Neuronal stem cell (in vitro differentiated cells): Measurements from ENCODE around the gene PIK3C2G.

ENCODE experiments used
- DNase-seq: peaks from one replicate; pipeline ENCODE4 v3.0.0-alpha.2; 2013; ENCODE audit warnings: low spot score
- H2AFZ ChIP-seq: one replicate; pipeline ENCODE4 v1.6.1; 2013; ENCODE audit warnings: mild to moderate bottlenecking, low read length, inconsistent platforms
- H2AK5ac ChIP-seq: 2 replicates; pipeline ENCODE4 v1.6.1; 2013; ENCODE audit warnings: low read depth, mild to moderate bottlenecking, inconsistent platforms, low read length, moderate library complexity, mixed read lengths
- H2BK120ac ChIP-seq: 2 replicates; pipeline ENCODE4 v1.6.1; 2013; ENCODE audit warnings: low read depth, mild to moderate bottlenecking, inconsistent platforms, low read length, moderate library complexity, mixed read lengths
- H2BK12ac ChIP-seq: one replicate; pipeline ENCODE4 v1.6.1; 2013; ENCODE audit warnings: low read length, inconsistent platforms
- H2BK15ac ChIP-seq: 2 replicates; pipeline ENCODE4 v1.6.1; 2013; ENCODE audit warnings: mild to moderate bottlenecking, low read length, inconsistent platforms, mixed read lengths
- H2BK5ac ChIP-seq: one replicate; pipeline ENCODE4 v1.6.1; 2013; ENCODE audit warnings: inconsistent platforms, mild to moderate bottlenecking, low read length, moderate library complexity
- H3K14ac ChIP-seq: one replicate; pipeline ENCODE4 v1.6.1; 2013; ENCODE audit warnings: low read length, inconsistent platforms
- H3K18ac ChIP-seq: 2 replicates; pipeline ENCODE4 v1.6.1; 2013; ENCODE audit warnings: low read length, inconsistent platforms
- H3K23ac ChIP-seq: 2 replicates; pipeline ENCODE4 v1.6.1; 2013; ENCODE audit warnings: low read depth, mild to moderate bottlenecking, mixed read lengths, low read length, inconsistent platforms; ENCODE audit not compliant: poor library complexity
- H3K27ac ChIP-seq: replicated peaks from 3 replicates; pipeline ENCODE4 v1.5.1; 2013; ENCODE audit warnings: low read length, inconsistent platforms
- H3K27me3 ChIP-seq, 3 experiments: 2 replicates each; pipeline ENCODE4 v1.6.1; 2013; ENCODE audit warnings: low read length in 3 of 3, mild to moderate bottlenecking in 2 of 3, inconsistent platforms in 1 of 3, low read depth in 1 of 3, mixed read lengths in 1 of 3, moderate library complexity in 1 of 3; ENCODE audit not compliant: control insufficient read depth in 3 of 3, insufficient read depth in 3 of 3
- H3K36me3 ChIP-seq, 2 donors: replicated peaks in 1 of 2; 2 replicates each; pipeline ENCODE4 v1.6.1; 2013; ENCODE audit warnings: low read length in 2 of 2; ENCODE audit not compliant: control insufficient read depth in 2 of 2, insufficient read depth in 2 of 2
- H3K4ac ChIP-seq: 2 replicates; pipeline ENCODE4 v1.6.1; 2013; ENCODE audit warnings: inconsistent platforms, mild to moderate bottlenecking, low read length, moderate library complexity
- H3K4me1 ChIP-seq, 2 donors: 1 replicate in 1 of 2; 2 replicates in 1 of 2; pipeline ENCODE4 v1.6.1; 2013; ENCODE audit warnings: low read length in 2 of 2, low read depth in 1 of 2; ENCODE audit not compliant: control insufficient read depth in 2 of 2, insufficient read depth in 1 of 2
- H3K4me2 ChIP-seq: one replicate; pipeline ENCODE4 v1.6.1; 2013; ENCODE audit warnings: mild to moderate bottlenecking, low read length, inconsistent platforms; ENCODE audit not compliant: insufficient read depth, poor library complexity, severe bottlenecking
- H3K4me3 ChIP-seq, 2 donors: 2 replicates each; pipeline ENCODE4 v1.5.1; 2013; ENCODE audit warnings: low read length in 2 of 2, mild to moderate bottlenecking in 2 of 2, inconsistent platforms in 1 of 2, moderate library complexity in 1 of 2
- H3K79me1 ChIP-seq: one replicate; pipeline ENCODE4 v1.6.1; 2013; ENCODE audit warnings: low read depth, mild to moderate bottlenecking, inconsistent platforms, low read length, moderate library complexity
- H3K9ac ChIP-seq: one replicate; pipeline ENCODE4 v1.6.1; 2013; ENCODE audit warnings: mild to moderate bottlenecking, low read depth, low read length, inconsistent platforms; ENCODE audit not compliant: poor library complexity
- H3K9me3 ChIP-seq, 2 donors: replicated peaks in 1 of 2; 2 replicates each; pipeline versions ENCODE3 to v1.6.1; 2013; ENCODE audit warnings: low read length in 2 of 2, mild to moderate bottlenecking in 2 of 2, inconsistent platforms in 1 of 2, low read depth in 1 of 2, mixed read lengths in 1 of 2, moderate library complexity in 1 of 2; ENCODE audit not compliant: control insufficient read depth in 2 of 2, insufficient read depth in 1 of 2
- H4K8ac ChIP-seq: one replicate; pipeline ENCODE4 v1.6.1; 2013; ENCODE audit warnings: low read depth, mild to moderate bottlenecking, inconsistent platforms, low read length, moderate library complexity
- H4K91ac ChIP-seq: one replicate; pipeline ENCODE4 v1.6.1; 2013; ENCODE audit warnings: low read length, low read depth, mild to moderate bottlenecking, inconsistent platforms; ENCODE audit not compliant: poor library complexity
- WGBS, 2 donors: extraction: QIAGEN DNeasy Blood & Tissue Kit; methylation state at CpG; one replicate each; pipeline ENCODE4 v1.1.7; 2013; ENCODE audit warnings: missing lambda C conversion rate in 2 of 2, mixed read lengths in 1 of 2; ENCODE audit not compliant: insufficient read length in 2 of 2, insufficient replicate concordance in 1 of 2; ENCODE audit errors: extremely low coverage in 2 of 2; 5-methylcytosine and 5-hydroxymethylcytosine counted together

The PIK3C2G gene

GRCh38 chr12:18457362-18457761, 196.0 kb downstream of the PIK3C2G start:
- Histone ChIP-seq H2BK120ac (no peak overlapping the region), H3K14ac (no peak overlapping the region), H2BK5ac (no peak overlapping the region), H3K23ac (no peak overlapping the region), H3K4me3 (no peak overlapping the region), H3K4me1 (peaks cover 2 to 6% of the 10 kb centered on the region in 2 donors), H2AFZ (no peak overlapping the region), H3K27ac (no peak overlapping the region), H3K4me2 (no peak overlapping the region), H3K18ac (no peak overlapping the region), H3K9ac (no peak overlapping the region), H2AK5ac (no peak overlapping the region), H3K27me3 (no peaks in the 10 kb centered on the region), H3K4ac (no peak overlapping the region), H4K8ac (no peak overlapping the region), H2BK12ac (no peak overlapping the region), H3K79me1 (peaks cover 2% of the 10 kb centered on the region), H4K91ac (no peak overlapping the region), H3K36me3 (no peaks in the 10 kb centered on the region), H2BK15ac (no peak overlapping the region), H3K9me3 (no peaks in the 10 kb centered on the region)
- no CpG with 5 or more reads among the region's 1 CpG for WGBS, 2 donors
- DNase-seq = no peak

GRCh38 chr12:18461758-18462157, 200.4 kb downstream of the PIK3C2G start:
- no peak overlapping the region for H3K4me2 ChIP-seq
- no peak overlapping the region for H2BK120ac ChIP-seq
- no peaks in the 10 kb centered on the region for H3K27me3 ChIP-seq
- no peak overlapping the region for H2AK5ac ChIP-seq
- no peaks in the 10 kb centered on the region for H3K36me3 ChIP-seq
- H2BK12ac ChIP-seq = no peak overlapping the region
- no peak overlapping the region for H2BK15ac ChIP-seq
- no peak overlapping the region for H3K14ac ChIP-seq
- no peaks in the 10 kb centered on the region for H3K9me3 ChIP-seq
- no peaks in the 10 kb centered on the region for H3K4me1 ChIP-seq
- no peak overlapping the region for H3K4ac ChIP-seq
- H3K79me1 ChIP-seq = peaks cover 2% of the 10 kb centered on the region
- H3K4me3 ChIP-seq = no peak overlapping the region
- H3K27ac ChIP-seq = no peak overlapping the region
- H3K18ac ChIP-seq = no peak overlapping the region
- no peak overlapping the region for H4K91ac ChIP-seq
- H2BK5ac ChIP-seq = no peak overlapping the region
- no peak overlapping the region for H3K23ac ChIP-seq
- no CpG with 5 or more reads among the region's 2 CpGs for WGBS, 2 donors
- H4K8ac ChIP-seq = no peak overlapping the region
- no peak overlapping the region for H2AFZ ChIP-seq
- no peak overlapping the region for H3K9ac ChIP-seq
- DNase-seq = no peak

DNA sequence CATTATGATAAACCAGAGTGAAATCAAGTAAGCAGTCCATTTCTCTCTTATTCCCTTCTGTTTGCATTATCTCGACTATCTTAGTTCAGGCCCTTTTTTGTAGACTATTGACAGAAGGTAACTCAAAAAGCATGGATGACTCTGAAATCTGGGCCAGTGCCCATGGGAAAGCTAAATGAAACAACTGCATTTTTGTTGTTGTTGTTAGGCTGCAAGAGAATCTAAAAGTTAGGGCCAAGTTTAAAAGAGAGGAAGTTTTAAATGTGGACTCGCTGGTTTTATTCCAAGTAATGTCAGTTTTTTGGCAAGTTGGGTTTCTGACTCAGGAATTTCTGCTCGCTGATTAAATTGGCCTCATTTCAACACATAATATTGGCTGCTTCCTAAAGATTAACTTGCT, 201.1 kb downstream of the PIK3C2G start:
- Histone ChIP-seq H3K4me1 (no peaks in the 10 kb centered on the region), H4K8ac (no peak overlapping the region), H3K27ac (no peak overlapping the region), H3K18ac (no peak overlapping the region), H3K79me1 (peaks cover 2% of the 10 kb centered on the region), H3K4ac (no peak overlapping the region), H3K9me3 (no peaks in the 10 kb centered on the region), H3K36me3 (no peaks in the 10 kb centered on the region), H2AK5ac (no peak overlapping the region), H3K9ac (no peak overlapping the region), H3K23ac (no peak overlapping the region), H4K91ac (no peak overlapping the region), H2BK12ac (no peak overlapping the region), H2AFZ (no peak overlapping the region), H2BK120ac (no peak overlapping the region), H2BK15ac (no peak overlapping the region), H3K4me2 (no peak overlapping the region), H3K27me3 (no peaks in the 10 kb centered on the region), H2BK5ac (no peak overlapping the region), H3K14ac (no peak overlapping the region), H3K4me3 (no peak overlapping the region)
- DNase-seq = no peak
- no CpG with 5 or more reads among the region's 3 CpGs for WGBS, 2 donors

- DNase-seq = no peak
- no peak overlapping the region for H2AFZ ChIP-seq
- H3K18ac ChIP-seq = no peak overlapping the region
These were observed 206.4 kb downstream of the PIK3C2G start for GRCh38 chr12:18467620-18468245.

More at GRCh38 chr12:18467620-18468245, 206.4 kb downstream of the PIK3C2G start:
- Histone ChIP-seq H2BK5ac (no peak overlapping the region), H3K4me3 (no peak overlapping the region), H3K23ac (no peak overlapping the region), H2BK120ac (no peak overlapping the region), H3K27me3 (no peaks in the 10 kb centered on the region), H3K4me1 (peaks cover 2 to 6% of the 10 kb centered on the region in 2 donors), H2BK12ac (no peak overlapping the region), H4K91ac (no peak overlapping the region), H3K9ac (no peak overlapping the region), H3K79me1 (no peaks in the 10 kb centered on the region), H4K8ac (no peak overlapping the region), H3K9me3 (no peaks in the 10 kb centered on the region), H3K4ac (no peak overlapping the region), H2BK15ac (no peak overlapping the region), H3K36me3 (no peaks in the 10 kb centered on the region), H3K27ac (no peak overlapping the region), H3K4me2 (no peak overlapping the region), H3K14ac (no peak overlapping the region), H2AK5ac (no peak overlapping the region)
